Heart right ventricle (tissue), 16 donors: ENCODE data around the gene NEO1. TPM values are rescaled to one million over a fixed set of nuclear protein-coding genes. Genes with fewer than 3 reads are reported as not detected.

ENCODE experiments used
- ATAC-seq, 8 donors: fragments of 200-7000 bp; cut with Tn5 transposase; one replicate each; pipeline ENCODE4 v1.9.1; 2020; ENCODE audit warnings: mild to moderate bottlenecking in 8 of 8, moderate library complexity in 8 of 8, moderate number of reproducible peaks in 1 of 8
- DNase-seq, 2 donors: peaks; one replicate each; pipeline ENCODE4 v3.0.0-alpha.2; 2020
- H3K27ac ChIP-seq, 10 donors: fragments of 200-600 bp; sonication (generic) in 2 of 10; one replicate each; pipeline versions ENCODE4 v1.5.0 to v1.8.0; 2020 to 2022; ENCODE audit warnings: mild to moderate bottlenecking in 3 of 10
- H3K27me3 ChIP-seq, 7 donors: fragments of 200-600 bp; one replicate each; pipeline ENCODE4 v1.8.0; 2021 to 2022; ENCODE audit warnings: mild to moderate bottlenecking in 2 of 7
- H3K36me3 ChIP-seq, 9 donors: fragments of 200-600 bp; sonication (generic) in 1 of 9; one replicate each; pipeline versions ENCODE4 v1.5.0 to v1.8.0; 2020 to 2022; ENCODE audit warnings: mild to moderate bottlenecking in 2 of 9
- H3K4me1 ChIP-seq, 9 donors: fragments of 200-600 bp; sonication (generic) in 1 of 9; one replicate each; pipeline versions ENCODE4 v1.5.0 to v1.8.0; 2020 to 2022; ENCODE audit warnings: mild to moderate bottlenecking in 4 of 9
- H3K4me3 ChIP-seq, 10 donors: fragments of 200-600 bp; sonication (generic) in 2 of 10; one replicate each; pipeline versions ENCODE4 v1.5.0 to v1.8.0; 2020 to 2022; ENCODE audit warnings: mild to moderate bottlenecking in 7 of 10, moderate library complexity in 2 of 10
- H3K9me3 ChIP-seq, 11 donors: fragments of 200-600 bp in 10 of 11; sonication (generic) in 2 of 11; one replicate each; pipeline versions ENCODE4 v1.5.0 to v1.8.0; 2013 to 2022; ENCODE audit warnings: mild to moderate bottlenecking in 2 of 11, control low read depth in 1 of 11, moderate library complexity in 1 of 11
- WGBS, 2 donors: extraction: QIAGEN DNeasy Blood & Tissue Kit; methylation state at CpG; one replicate each; pipeline ENCODE4 v1.1.7; 2013; ENCODE audit warnings: inconsistent platforms in 1 of 2; 5-methylcytosine and 5-hydroxymethylcytosine counted together
- intact Hi-C, 10 donors: fragments of 100-400 bp; cut with DNase I; formaldehyde crosslinking; loops; one replicate each; pipeline versions ENCODE4 v1.11.1 to v1.14.2; 2022
- polyA plus RNA-seq, 2 donors: library from polyadenylated mRNA; stranded (reverse); fragments of 200-250 nt; gene quantifications; one replicate each; pipeline ENCODE4 v1.2.3, GENCODE V29; 2013
- total RNA-seq, 10 donors: library from RNA; stranded (reverse); fragmentation: NEBNext Ultra II Directional in 3 of 10; extraction: Animal tissue kit (Norgen Biotek cat#: 25700) in 3 of 10; gene quantifications; one replicate each; pipeline versions ENCODE4 v1.2.1 to v1.2.4, GENCODE V29; 2021 to 2023
- TF ChIP-seq, protein P1 (sequence below), 9 donors: fragments of 200-600 bp; sonication (generic) in 2 of 9; IDR thresholded peaks; one replicate each; pipeline versions ENCODE4 v1.5.0 to v1.8.0; 2021 to 2022; ENCODE audit warnings: antibody characterized with exemption in 9 of 9, mild to moderate bottlenecking in 5 of 9, moderate library complexity in 1 of 9
- donor health status: Arrhythmogenic right ventricular cardiomyopathy.
- donor health status: ischemic (EF 13 %, LVEDD 7.1; RV severe dilation, severe dysfunction).
- donor health status: healthy with polysubstance abuse.
- donor health status: DM: no; HTN: yes; CAD: no.
- donor health status: DM: no; HTN: no; CAD: no.
- donor health status: ischemic (EF 25% LVEDD 6.9; RV normal size, moderate dysfunction).
- donor health status: ischemic (EF 25% LVEDD 5.7; RV mildly dilated, moderate dysfunction).
- donor health status: healthy.
- donor health status: DM: yes; HTN: yes; CAD: no.
- donor health status: Ischemic cardiomyopathy.
- donor health status: ischemic (EF 35%, LVEDD 5.7; RV mildly dilated, moderate dysfunction).
- donor health status: nonischemic (EF 11% LVEDD 7.7; RV severe dilation, severe dysfunction).
- donor health status: DM: yes; HTN: yes; CAD: no.
- donor health status: PGD.
- donor health status: ischemic (EF 29% LVEDD 5.4; RV normal size, mild dysfunction).
- donor health status: nonischemic (EF 23%, LVEDD 6.1; RV moderate dilation, normal function).

The NEO1 gene
- total and polyA plus RNA-seq, 12 donors = 3.4 to 16.9 (median 11.6) TPM

DNA sequence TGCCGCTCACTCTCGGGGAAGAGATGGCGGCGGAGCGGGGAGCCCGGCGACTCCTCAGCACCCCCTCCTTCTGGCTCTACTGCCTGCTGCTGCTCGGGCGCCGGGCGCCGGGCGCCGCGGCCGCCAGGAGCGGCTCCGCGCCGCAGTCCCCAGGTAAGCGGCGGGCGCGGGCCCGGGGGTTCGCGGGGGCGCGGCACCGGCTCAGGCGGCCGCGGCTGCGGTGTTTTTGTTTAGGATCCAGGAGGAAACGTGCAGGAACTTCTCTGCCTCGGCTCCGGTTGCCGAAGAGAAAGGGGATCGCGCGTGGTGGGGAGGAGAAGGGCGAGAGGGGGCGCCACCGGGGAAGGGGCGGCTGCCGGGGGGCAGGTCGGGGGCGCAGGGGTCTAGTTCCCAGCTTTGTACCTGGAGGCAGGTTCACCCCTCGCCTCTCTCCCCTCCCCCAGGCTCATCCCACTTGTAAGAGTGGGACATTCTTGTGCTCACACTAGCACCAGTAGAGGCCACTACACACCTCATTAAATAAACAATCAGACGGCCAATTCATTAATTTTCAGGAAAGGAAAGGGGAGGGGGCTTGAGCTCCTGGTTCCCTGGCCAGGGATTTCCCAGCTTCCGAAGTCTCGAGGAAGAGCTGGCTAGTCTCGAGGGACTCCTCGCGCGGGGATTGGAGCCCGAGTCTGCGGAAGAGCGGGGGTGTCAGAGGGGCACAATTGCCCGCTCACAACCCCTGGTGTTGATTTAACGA, 562 bp downstream of the NEO1 start:
- intact Hi-C loops = loop anchor here in 2 of 10 donors (5.0 to 10.0 kb wide), 3 partner anchors 268 to 678 kb away; partner anchors contain the start of genes ADPGK (in 2 of the 2) and HEXA (in 1 of the 2)

DNA sequence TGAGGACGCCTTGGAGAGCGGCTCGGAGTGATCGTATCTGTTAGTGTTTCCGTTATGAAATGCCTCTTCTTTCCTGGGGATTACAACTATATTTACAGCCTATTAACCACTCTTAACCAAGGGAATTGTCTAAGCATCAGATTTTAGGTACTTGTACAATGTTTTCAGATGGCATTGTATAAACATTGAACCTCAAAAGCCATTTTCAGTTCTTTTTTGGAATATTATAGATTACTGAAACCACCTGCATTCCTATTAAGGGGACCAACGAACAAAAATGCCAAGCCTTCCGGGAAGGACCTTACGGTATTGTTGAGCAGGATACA, 1.1 kb downstream of the NEO1 start:
- H3K27ac ChIP-seq = peak overlapping the region in 5 of 10 donors; percentile 57 to 96 (median 78)
- TF ChIP-seq, protein P1, sequence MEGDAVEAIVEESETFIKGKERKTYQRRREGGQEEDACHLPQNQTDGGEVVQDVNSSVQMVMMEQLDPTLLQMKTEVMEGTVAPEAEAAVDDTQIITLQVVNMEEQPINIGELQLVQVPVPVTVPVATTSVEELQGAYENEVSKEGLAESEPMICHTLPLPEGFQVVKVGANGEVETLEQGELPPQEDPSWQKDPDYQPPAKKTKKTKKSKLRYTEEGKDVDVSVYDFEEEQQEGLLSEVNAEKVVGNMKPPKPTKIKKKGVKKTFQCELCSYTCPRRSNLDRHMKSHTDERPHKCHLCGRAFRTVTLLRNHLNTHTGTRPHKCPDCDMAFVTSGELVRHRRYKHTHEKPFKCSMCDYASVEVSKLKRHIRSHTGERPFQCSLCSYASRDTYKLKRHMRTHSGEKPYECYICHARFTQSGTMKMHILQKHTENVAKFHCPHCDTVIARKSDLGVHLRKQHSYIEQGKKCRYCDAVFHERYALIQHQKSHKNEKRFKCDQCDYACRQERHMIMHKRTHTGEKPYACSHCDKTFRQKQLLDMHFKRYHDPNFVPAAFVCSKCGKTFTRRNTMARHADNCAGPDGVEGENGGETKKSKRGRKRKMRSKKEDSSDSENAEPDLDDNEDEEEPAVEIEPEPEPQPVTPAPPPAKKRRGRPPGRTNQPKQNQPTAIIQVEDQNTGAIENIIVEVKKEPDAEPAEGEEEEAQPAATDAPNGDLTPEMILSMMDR (IDR thresholded peaks at IDR 0.05) = no peak

More for the DNA sequence above, 562 bp downstream of the NEO1 start:
- no peaks in the 10 kb centered on the region for H3K9me3 ChIP-seq
- WGBS, 2 donors = 0 to 1% methylated on average over 54 to 61 of the region's 61 CpGs
- H3K4me1 ChIP-seq = peaks cover 0 to 23% (median 14%) of the 10 kb centered on the region in 9 donors
- H3K27me3 ChIP-seq = peaks cover 0 to 87% (median 0%) of the 10 kb centered on the region in 7 donors
- peak overlapping the region; percentile 50 to 95 (median 80) for H3K4me3 ChIP-seq
- peak overlapping the region; percentile 30 to 96 (median 74) for H3K27ac ChIP-seq
- TF ChIP-seq, protein P1 (IDR thresholded peaks at IDR 0.05) = peak in 7 of 9 donors; percentile 15 to 61 (median 38)
- H3K36me3 ChIP-seq = no peaks in the 10 kb centered on the region
- ATAC-seq (peak in 5 of 8 donors; percentile 5 to 47 (median 37)), DNase-seq (peak; percentile 32 to 36)

DNA sequence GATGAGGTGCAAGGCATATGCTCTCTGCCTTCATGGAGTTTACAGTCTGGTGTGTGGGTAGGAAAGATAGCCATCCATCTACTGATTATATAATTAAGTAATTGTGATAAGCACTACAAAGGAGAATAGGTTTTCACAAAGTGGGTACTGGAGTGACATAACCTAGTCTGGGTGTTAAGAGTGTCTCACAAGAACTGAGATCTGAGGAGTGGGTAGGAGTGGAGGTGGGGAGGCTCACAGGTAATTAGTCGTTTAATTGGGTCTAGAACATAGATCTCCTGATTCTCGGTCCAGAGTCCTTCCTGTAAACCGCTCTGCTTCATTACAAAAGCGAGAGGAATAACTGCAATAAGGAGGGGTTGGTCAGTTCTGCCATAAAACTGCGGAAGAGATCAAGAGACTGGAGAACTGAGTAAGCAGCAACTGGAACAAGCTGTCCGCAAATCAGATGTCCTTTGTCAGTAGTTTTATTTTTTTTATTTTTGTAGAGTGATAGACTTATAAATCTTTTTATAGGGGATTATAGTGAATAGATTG, 2.2 kb downstream of the NEO1 start:
- TF ChIP-seq, protein P1 (IDR thresholded peaks at IDR 0.05) = no peak
- 90% methylated on average over 6 of the region's 6 CpGs for WGBS, 2 donors
- H3K27ac ChIP-seq = no peak overlapping the region

More for the DNA sequence above, 1.1 kb downstream of the NEO1 start:
- Histone ChIP-seq H3K36me3 (no peaks in the 10 kb centered on the region), H3K27me3 (peaks cover 0 to 84% (median 0%) of the 10 kb centered on the region in 7 donors), H3K9me3 (no peaks in the 10 kb centered on the region), H3K4me1 (peaks cover 0 to 23% (median 14%) of the 10 kb centered on the region in 9 donors), H3K4me3 (peak overlapping the region; percentile 50 to 95 (median 80))
- 5 to 7% methylated on average over 8 of the region's 8 CpGs for WGBS, 2 donors
- DNase-seq = no peak
- intact Hi-C loops = loop anchor here in 2 of 10 donors (5.0 to 10.0 kb wide), 3 partner anchors 269 to 679 kb away; partner anchors contain the start of genes ADPGK (in 2 of the 2) and HEXA (in 1 of the 2)
- ATAC-seq = no peak

DNA sequence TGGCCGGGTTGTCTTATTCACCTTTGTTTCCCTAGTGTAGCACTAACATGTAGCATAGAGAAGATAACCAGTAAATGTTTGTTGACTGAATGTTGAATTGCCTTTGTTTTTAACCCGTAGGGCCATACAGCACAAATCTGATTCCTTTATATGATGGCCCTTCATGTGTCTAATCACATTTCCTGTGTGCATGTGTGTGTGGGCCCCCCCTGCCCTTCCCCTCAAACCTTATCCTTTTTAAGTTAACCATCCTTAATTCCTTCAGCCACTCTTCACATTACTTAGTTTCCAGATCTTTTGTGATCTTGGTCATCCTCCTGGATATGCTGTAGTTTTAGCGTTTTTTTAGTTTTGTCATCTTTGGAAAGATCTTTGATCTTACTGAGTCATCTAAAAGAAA, 4.2 kb downstream of the NEO1 start:
- WGBS, 2 donors = 90 to 91% methylated on average over 3 of the region's 3 CpGs
- Histone ChIP-seq H3K27me3 (peaks cover 0 to 73% (median 0%) of the 10 kb centered on the region in 7 donors), H3K36me3 (no peaks in the 10 kb centered on the region), H3K27ac (no peak overlapping the region), H3K4me3 (no peak overlapping the region), H3K4me1 (peaks cover 0 to 13% (median 9%) of the 10 kb centered on the region in 9 donors), H3K9me3 (no peaks in the 10 kb centered on the region)
- DNase-seq = no peak
- intact Hi-C loops = loop anchor here in 1 of 10 donors (10.0 kb wide), 2 partner anchors 272 to 682 kb away; partner anchors contain the start of genes ADPGK and HEXA
- TF ChIP-seq, protein P1 (IDR thresholded peaks at IDR 0.05) = no peak
- no peak for ATAC-seq

More for the DNA sequence above, 2.2 kb downstream of the NEO1 start:
- H3K4me1 ChIP-seq = peaks cover 0 to 23% (median 14%) of the 10 kb centered on the region in 9 donors
- no peaks in the 10 kb centered on the region for H3K9me3 ChIP-seq
- DNase-seq = no peak
- ATAC-seq = no peak
- intact Hi-C loops = loop anchor here in 2 of 10 donors (5.0 to 10.0 kb wide), 3 partner anchors 270 to 680 kb away; partner anchors contain the start of genes ADPGK (in 2 of the 2) and HEXA (in 1 of the 2)
- no peaks in the 10 kb centered on the region for H3K36me3 ChIP-seq
- H3K4me3 ChIP-seq = no peak overlapping the region
- H3K27me3 ChIP-seq = peaks cover 0 to 84% (median 0%) of the 10 kb centered on the region in 7 donors
